Measurements from ENCODE around the gene TUT4.

TUT4 gene

GRCh38 chr1:52400131-52400530, 152.8 kb downstream of the TUT4 start:
- no peak for DNase-seq

DNA sequence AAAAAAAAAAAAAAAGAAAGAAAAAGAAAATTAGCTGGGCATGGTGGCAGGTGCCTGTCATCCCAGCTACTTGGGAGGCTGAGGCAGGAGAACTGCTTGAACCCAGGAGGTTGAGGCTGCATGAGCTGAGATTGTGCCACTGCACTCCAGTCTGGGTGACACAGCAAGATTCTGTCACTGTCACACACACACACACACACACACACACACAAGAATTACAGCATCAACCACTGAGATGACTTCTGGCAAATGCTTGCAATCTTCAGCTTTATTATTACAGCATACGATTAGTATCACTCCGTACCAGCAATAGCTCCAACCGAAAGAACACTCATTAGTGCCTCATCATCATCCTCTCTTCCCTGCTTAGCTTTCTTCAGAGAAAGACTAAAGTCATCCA, 153.3 kb downstream of the TUT4 start:
- no peak for DNase-seq

DNA sequence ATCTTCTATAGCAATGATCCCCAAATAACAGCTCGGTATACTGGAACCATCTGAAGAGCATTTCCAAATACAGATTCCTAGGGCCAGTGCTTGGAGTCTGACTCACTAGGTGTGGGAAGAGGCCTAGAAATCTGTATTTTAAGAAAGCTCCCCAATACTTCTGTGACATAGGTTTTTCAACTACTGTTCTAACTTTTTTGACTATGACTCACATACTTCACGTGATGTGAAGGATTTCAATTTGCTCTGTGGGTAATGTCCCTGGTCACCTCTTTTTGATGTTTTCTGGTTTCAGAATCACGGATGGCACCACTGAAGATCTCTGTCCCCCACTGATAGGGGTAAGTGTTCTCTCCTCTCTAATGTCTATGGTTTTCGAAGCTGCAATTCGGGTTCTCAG, 159.7 kb downstream of the TUT4 start:
- no peak for DNase-seq

DNA sequence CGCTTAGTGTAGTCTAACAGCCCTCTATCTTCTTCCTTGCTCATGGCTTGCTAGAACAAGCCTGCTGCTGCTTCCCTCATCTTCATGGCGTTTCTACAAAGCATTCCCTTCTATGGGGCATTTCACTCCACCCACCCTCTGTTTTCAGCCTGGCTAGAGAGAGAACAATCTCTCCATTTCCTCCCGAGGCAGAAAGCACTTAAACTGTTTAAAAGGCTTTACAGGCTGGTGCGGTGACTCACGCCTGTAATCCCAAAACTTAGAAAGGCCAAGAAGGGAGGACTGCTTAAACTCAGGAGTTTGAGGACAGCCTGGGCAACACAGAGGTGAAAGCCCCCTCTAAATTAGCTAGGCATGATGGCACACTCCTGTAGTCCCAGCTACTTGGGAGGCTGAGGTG, 166.4 kb downstream of the TUT4 start:
- no peak for DNase-seq

GRCh38 chr1:52385376-52385775, 167.5 kb downstream of the TUT4 start:
- DNase-seq: no peak

All from SIG-M5 (cell line).